HG03095 (cell line): ENCODE results near the gene RAB28.

ENCODE experiments used
- ATAC-seq: cut with Tn5 transposase; IDR thresholded peaks from one replicate; pipeline ENCODE4 v1.9.1; 2021; ENCODE audit warnings: moderate library complexity; ENCODE audit not compliant: unreplicated experiment

RAB28 gene

GRCh38 chr4:13511101-13511500 lies 27.0 kb upstream of the RAB28 start:
- no peak for ATAC-seq

GRCh38 chr4:13509442-13509841 lies 25.3 kb upstream of the RAB28 start:
- no peak for ATAC-seq

GRCh38 chr4:13504374-13504773 lies 20.2 kb upstream of the RAB28 start:
- no peak for ATAC-seq

GRCh38 chr4:13498469-13498868 lies 14.3 kb upstream of the RAB28 start:
- no peak for ATAC-seq

DNA sequence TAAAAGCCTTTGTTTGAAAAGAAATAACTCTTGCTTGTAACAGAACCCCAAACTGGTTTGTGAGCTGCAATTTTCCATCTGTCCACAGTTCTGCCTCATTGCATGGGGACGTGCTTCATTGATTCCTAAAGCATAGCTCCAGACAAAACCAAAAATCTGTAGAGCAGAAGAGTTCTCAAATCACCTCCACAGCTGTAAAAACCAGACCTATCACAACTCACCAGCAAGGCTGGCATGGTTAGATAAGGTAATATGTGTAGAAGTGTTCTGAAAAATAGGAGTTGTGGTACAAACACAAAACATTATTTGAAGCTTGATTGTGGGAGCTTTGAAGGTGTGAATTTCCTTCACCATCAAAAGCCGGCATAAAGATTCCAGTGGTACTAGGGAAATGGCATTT lies 12.5 kb upstream of the RAB28 start:
- ATAC-seq: no peak

GRCh38 chr4:13495753-13496152 lies 11.6 kb upstream of the RAB28 start:
- ATAC-seq: no peak

DNA sequence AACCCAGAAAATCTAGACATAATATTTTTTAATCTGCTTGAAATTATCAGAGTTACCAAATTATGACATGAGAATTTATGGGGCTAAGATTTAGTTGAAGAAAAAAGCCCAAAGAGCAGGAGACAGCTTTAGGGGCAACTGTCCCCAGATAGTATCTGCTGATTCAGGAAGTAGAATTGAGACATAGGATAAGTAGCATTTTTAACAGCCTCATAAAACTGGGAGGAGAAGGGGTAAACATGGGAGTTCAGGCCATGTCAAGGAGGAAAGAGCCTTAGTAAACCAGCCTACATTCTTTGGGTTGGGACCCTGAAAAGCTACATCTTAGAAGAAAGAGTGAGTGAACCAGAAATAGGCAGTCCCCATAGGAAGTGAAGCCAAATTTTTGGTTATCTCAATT lies 9.7 kb upstream of the RAB28 start:
- ATAC-seq: no peak

- no peak for ATAC-seq
These were observed 8.6 kb upstream of the RAB28 start for GRCh38 chr4:13492747-13493146.

GRCh38 chr4:13484749-13485221 lies 645 bp upstream of the RAB28 start:
- ATAC-seq: peak; percentile 26

GRCh38 chr4:13483768-13484121 lies 395 bp downstream of the RAB28 start:
- peak; percentile 19 for ATAC-seq

- ATAC-seq: peak; percentile 3
These were observed 888 bp downstream of the RAB28 start for GRCh38 chr4:13483136-13483767.

- ATAC-seq: no peak
These were observed 2.6 kb downstream of the RAB28 start for GRCh38 chr4:13481569-13481968.

DNA sequence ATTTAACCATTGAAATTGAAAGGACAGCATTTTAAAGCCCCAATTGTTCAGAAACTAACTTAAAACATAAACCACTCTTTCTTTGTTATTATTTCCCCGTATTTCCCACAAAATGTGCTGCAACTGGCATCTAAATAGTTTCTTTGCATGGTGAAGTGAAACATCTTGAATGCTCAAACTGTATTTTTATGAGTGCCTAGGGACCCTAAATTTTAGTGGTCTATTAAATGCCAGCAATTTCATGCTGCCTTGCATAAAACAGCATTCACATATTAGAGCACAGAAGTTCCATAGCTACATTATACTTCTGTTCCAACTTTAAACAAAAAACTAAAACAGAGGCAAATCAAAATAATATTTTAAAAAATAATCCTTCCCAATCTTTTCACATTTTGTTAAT lies 5.4 kb downstream of the RAB28 start:
- no peak for ATAC-seq

DNA sequence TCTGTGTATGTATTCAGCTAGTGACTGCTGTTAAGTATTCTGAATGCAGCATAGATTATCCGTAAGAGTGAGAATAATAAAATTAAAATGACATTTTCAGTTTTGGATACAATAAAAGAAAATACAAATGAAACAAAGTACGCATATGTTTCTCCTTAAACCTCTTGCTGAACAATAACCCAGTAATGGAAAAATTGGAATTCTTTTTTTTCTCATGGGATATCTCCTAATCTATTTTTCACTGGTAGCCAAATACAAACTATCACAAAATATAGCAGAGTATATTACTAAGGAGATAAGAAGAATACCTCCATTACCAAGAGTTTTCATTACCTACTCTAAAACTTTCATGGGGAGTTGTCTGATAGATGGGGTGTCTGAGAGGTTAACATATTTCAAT lies 6.0 kb downstream of the RAB28 start:
- no peak for ATAC-seq

- ATAC-seq: peak; percentile 79
These were observed 7.2 kb downstream of the RAB28 start for GRCh38 chr4:13476915-13477314.

DNA sequence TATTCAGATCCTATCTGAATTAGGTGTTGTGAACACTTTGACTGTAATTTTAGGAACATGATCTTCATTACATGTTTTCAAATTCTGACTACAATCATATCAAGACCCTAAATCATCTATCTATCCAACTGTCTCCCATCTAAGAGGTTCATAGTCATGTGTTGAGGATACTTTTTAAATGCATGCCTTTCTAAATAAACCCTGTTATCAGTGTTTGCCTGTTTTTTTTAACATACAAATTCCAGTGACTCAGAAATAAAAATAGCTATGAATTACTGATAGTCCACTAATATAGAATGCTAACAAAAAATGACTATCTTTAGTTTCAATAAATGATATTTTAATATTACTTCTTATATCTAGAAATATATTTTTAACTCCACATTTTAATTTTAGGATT lies 8.0 kb downstream of the RAB28 start:
- ATAC-seq: no peak

DNA sequence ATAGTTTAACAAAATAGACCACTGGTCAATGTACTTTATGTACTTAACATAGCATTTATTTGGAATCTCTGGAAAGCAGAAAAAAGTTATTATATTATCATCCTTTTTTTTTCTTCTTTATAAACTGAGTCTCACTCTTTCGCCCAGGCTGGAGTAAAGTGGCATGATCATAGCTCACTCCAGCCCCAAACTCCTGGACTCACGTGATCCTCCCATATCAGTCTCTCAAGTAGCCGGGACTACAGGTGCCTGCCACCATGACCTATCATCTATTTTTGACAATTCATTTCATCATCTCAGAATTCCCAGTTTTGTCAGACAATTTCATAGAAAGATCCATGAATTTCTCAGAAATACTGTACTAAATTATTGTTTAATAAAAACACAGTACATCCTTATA lies 12.7 kb downstream of the RAB28 start:
- no peak for ATAC-seq

DNA sequence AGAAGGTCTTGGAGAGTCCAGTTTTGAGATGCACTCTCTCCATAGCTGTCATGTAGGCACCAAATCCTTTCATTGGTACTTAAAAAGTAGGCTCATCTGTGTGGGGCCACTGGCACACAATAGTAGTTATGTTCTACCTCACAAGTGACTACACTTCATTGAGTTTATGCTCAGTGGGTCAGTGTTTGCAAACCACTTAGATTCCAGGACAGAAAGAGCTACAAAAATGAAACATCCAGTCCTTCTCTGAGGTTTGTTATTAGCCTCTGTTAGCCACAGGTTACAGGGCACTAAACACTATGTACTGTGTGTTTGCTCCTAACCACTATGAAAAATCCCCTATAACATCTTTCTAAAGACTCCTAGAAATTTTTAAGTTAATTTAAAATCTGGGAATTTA lies 13.8 kb downstream of the RAB28 start:
- no peak for ATAC-seq

GRCh38 chr4:13464973-13465372 lies 19.2 kb downstream of the RAB28 start:
- no peak for ATAC-seq

DNA sequence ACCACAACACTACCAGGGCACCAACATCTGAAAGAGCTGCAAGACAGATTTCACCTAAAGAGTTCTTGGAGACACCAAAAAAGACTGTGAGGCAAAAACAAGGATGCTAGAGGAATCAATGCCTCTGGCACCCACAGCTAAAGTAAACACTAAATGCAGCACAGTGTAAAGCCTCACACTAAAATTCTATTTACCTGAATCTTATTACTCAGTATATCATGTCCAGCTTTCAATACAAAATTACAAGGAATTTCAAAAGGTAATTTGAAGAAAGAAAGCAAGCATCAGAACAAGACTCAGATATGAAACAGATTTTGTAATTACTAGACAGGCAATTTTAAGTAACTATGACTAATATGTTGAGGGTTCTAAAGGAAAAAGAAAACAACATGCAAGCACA lies 19.6 kb downstream of the RAB28 start:
- ATAC-seq: no peak

GRCh38 chr4:13461191-13461905 lies 22.8 kb downstream of the RAB28 start:
- no peak for ATAC-seq

DNA sequence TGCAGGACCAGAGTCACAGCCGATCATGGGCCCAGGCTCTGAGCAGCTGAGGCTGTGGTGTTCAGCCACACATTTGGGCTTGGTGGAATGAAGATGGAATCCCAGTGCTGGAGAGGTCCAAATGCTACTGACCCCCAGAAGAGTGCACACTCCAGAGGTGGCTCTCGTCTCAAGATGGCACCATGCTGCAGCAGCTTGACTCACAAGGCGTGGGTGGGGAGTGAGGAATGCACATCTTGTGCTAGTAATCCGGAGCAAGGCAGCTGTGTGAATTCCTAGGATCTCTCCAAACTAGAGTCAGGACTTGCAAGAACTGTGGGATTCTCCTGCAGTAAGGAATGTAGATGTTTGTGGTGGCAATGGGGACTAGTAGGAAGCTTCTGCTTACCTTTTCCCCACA lies 28.7 kb downstream of the RAB28 start:
- no peak for ATAC-seq

- no peak for ATAC-seq
These were observed 29.4 kb downstream of the RAB28 start for GRCh38 chr4:13454786-13455185.
